OCI-LY7 (cell line): ENCODE data around the gene SPEN. TPM values are rescaled to one million over a fixed set of nuclear protein-coding genes. Genes with fewer than 3 reads are reported as not detected.

Experiments
- BruUV-seq: library from RNA; stranded (reverse); fragments of 400-500 nt; replicated peaks from 2 replicates; lab custom pipeline; 2021; lab: Mats Ljungman, UMichigan
- CTCF ChIA-PET: fragments of 300-600 bp; sonication (Branson Sonifier 250); formaldehyde crosslinking; loops from one replicate; lab custom pipeline; 2022; ENCODE audit warnings: antibody characterized with exemption; ENCODE audit not compliant: unreplicated experiment; lab: Charles Lee
- POLR2A ChIA-PET: fragments of 300-600 bp; sonication (Branson Sonifier 250); formaldehyde crosslinking; loops from one replicate; lab custom pipeline; 2022; ENCODE audit warnings: antibody characterized with exemption; lab: Charles Lee
- DNase-seq: peaks from one replicate; pipeline ENCODE4 v3.0.0-alpha.2; 2015; ENCODE audit warnings: low spot score
- H2AFZ ChIP-seq: fragments of 200-600 bp; sonication (generic), shearing (Covaris generic); 2 replicates; pipeline ENCODE4 v1.6.1; 2014; ENCODE audit warnings: mild to moderate bottlenecking, antibody characterized with exemption, low read length, moderate library complexity
- H3K27ac ChIP-seq: fragments of 200-600 bp; sonication (generic); 2 replicates; pipeline ENCODE4 v1.5.1; 2014; ENCODE audit warnings: mixed run types, low read depth, mild to moderate bottlenecking, moderate library complexity, low read length, inconsistent platforms; ENCODE audit not compliant: poor library complexity, severe bottlenecking
- H3K36me3 ChIP-seq: fragments of 200-600 bp; sonication (generic); 2 replicates; pipeline ENCODE4 v1.6.1; 2014; ENCODE audit warnings: mild to moderate bottlenecking, antibody characterized with exemption, low read length, moderate library complexity, mixed read lengths; ENCODE audit not compliant: insufficient read depth
- H3K4me1 ChIP-seq: fragments of 200-600 bp; sonication (generic); 2 replicates; pipeline ENCODE4 v1.5.1; 2014; ENCODE audit warnings: mild to moderate bottlenecking, low read length; ENCODE audit not compliant: insufficient read depth, poor library complexity, severe bottlenecking
- H3K4me2 ChIP-seq: fragments of 200-600 bp; sonication (generic); 2 replicates; pipeline ENCODE4 v1.6.1; 2014; ENCODE audit warnings: mild to moderate bottlenecking, low read length
- H3K4me3 ChIP-seq: fragments of 200-600 bp; sonication (generic); 2 replicates; pipeline ENCODE4 v1.5.1; 2014; ENCODE audit warnings: mild to moderate bottlenecking, low read depth, low read length; ENCODE audit not compliant: poor library complexity, severe bottlenecking
- H3K79me2 ChIP-seq: fragments of 200-600 bp; sonication (generic); 2 replicates; pipeline ENCODE4 v1.6.1; 2016; ENCODE audit warnings: low read depth, mild to moderate bottlenecking, low read length, moderate library complexity, mixed read lengths; ENCODE audit not compliant: insufficient read depth
- H3K9me2 ChIP-seq: fragments of 200-600 bp; sonication (generic); 2 replicates; pipeline ENCODE4 v1.6.1; 2016; ENCODE audit warnings: mild to moderate bottlenecking, low read length, mixed read lengths; ENCODE audit not compliant: insufficient read depth
- H3K9me3 ChIP-seq: fragments of 200-600 bp; sonication (generic); 2 replicates; pipeline ENCODE4 v1.6.1; 2014; ENCODE audit warnings: mild to moderate bottlenecking, mixed run types, low read length, mixed read lengths
- H4K20me1 ChIP-seq: fragments of 200-600 bp; sonication (generic); 2 replicates; pipeline ENCODE4 v1.6.1; 2014; ENCODE audit warnings: mild to moderate bottlenecking, antibody characterized with exemption, low read length, moderate library complexity, mixed read lengths; ENCODE audit not compliant: insufficient read depth
- CTCF ChIP-seq: fragments of 200-600 bp; sonication (generic); conservative IDR thresholded peaks from 2 replicates; pipeline ENCODE4 v1.5.1; 2014; ENCODE audit warnings: mild to moderate bottlenecking, antibody characterized with exemption, low read length, moderate library complexity, mixed read lengths
- EZH2phosphoT487 ChIP-seq: fragments of 200-600 bp; sonication (generic); IDR thresholded peaks from 2 replicates; pipeline ENCODE4 v1.6.1; 2018; ENCODE audit warnings: low read depth, borderline replicate concordance, mild to moderate bottlenecking, mixed run types, antibody characterized with exemption, low read length, moderate library complexity, mixed read lengths
- intact Hi-C: fragments of 100-400 bp; cut with micrococcal nuclease; formaldehyde crosslinking; loops from one replicate; pipeline ENCODE4 v1.10.0; 2022; ENCODE audit not compliant: unreplicated experiment
- total RNA-seq, 2 experiments: library from RNA; depleted of rRNA in 1 of 2; stranded (reverse); fragments of >200 nt in 1 of 2; shearing (Covaris generic) in 1 of 2; gene quantifications; 2 replicates each; pipeline ENCODE4 v1.2.3, GENCODE V29; 2014 to 2022

Gene SPEN
- total RNA-seq, 2 experiments from 2014 or later, result 40.7 to 87.1 TPM

- no peaks in the 10 kb centered on the region for H3K9me2 ChIP-seq
- H4K20me1 ChIP-seq, result peaks cover 18% of the 10 kb centered on the region
- ChIA-PET CTCF (no interaction called here), POLR2A (interaction anchor here (0.6 to 2.8 kb wide), 5 partner anchors 10 to 145 kb away, joined by 3 to 19 read pairs (median 4); no protein-coding TSS in a partner anchor)
- H3K79me2 ChIP-seq, result peaks cover 89% of the 10 kb centered on the region
- no peaks in the 10 kb centered on the region for H3K9me3 ChIP-seq
- peak overlapping the region; percentile 94 for H3K4me2 ChIP-seq
- peak overlapping the region; percentile 19 for H3K27ac ChIP-seq
- H3K4me1 ChIP-seq, result peaks cover 34% of the 10 kb centered on the region
- BruUV-seq, result TSS peak; percentile 44
- no peak overlapping the region for H2AFZ ChIP-seq
- peak overlapping the region; percentile 87 for H3K4me3 ChIP-seq
- no peak for TF ChIP-seq CTCF
- no peak for TF ChIP-seq EZH2phosphoT487
- H3K36me3 ChIP-seq, result peaks cover 31% of the 10 kb centered on the region
- intact Hi-C loops, result no loop called here
- peak; percentile 19 for DNase-seq
Observed at GRCh38 chr1:15851210-15852035, 3.9 kb downstream of the SPEN start.

GRCh38 chr1:15852036-15852827 is 4.7 kb downstream of the SPEN start:
- Histone ChIP-seq H3K79me2 (peaks cover 94% of the 10 kb centered on the region), H4K20me1 (peaks cover 18% of the 10 kb centered on the region), H3K36me3 (peaks cover 34% of the 10 kb centered on the region), H3K4me1 (peaks cover 30% of the 10 kb centered on the region), H3K4me3 (peak overlapping the region; percentile 87), H3K9me2 (no peaks in the 10 kb centered on the region), H3K9me3 (no peaks in the 10 kb centered on the region), H3K27ac (peak overlapping the region; percentile 19), H3K4me2 (peak overlapping the region; percentile 94), H2AFZ (no peak overlapping the region)
- TF ChIP-seq EZH2phosphoT487 (no peak), CTCF (no peak)
- ChIA-PET POLR2A (interaction anchor here (0.6 to 2.8 kb wide), 5 partner anchors 11 to 145 kb away, joined by 3 to 19 read pairs (median 5); no protein-coding TSS in a partner anchor), CTCF (no interaction called here)
- intact Hi-C loops, result no loop called here
- BruUV-seq, result no TSS peak
- peak; percentile 50 for DNase-seq
